Measurements from ENCODE around the gene PDE11A. TPM values are rescaled to one million over a fixed set of nuclear protein-coding genes. Genes with fewer than 3 reads are reported as not detected.

PDE11A gene
- total RNA-seq, 4 donors from 2014 or later: 0.85 to 2.3 (median 2.1) TPM; not detected in 1

- no peak overlapping the region for H3K4me3 ChIP-seq
- H3K9me3 ChIP-seq: no peaks in the 10 kb centered on the region
- H3K27ac ChIP-seq: no peak overlapping the region
- H3K36me3 ChIP-seq: no peaks in the 10 kb centered on the region
- no peaks in the 10 kb centered on the region for H3K4me1 ChIP-seq
- no peaks in the 10 kb centered on the region for H3K27me3 ChIP-seq
- TF ChIP-seq CTCF (IDR thresholded peaks at IDR 0.05) (no peak), POLR2A (IDR thresholded peaks at IDR 0.05) (no peak)
- DNase-seq: no peak
- intact Hi-C loops (cut with DNase I; ENCODE audit: low total_unique reads): no loop called here
These were observed 5.5 kb downstream of the PDE11A start for GRCh38 chr2:178066890-178067669.

- Histone ChIP-seq H3K4me3 (no peak overlapping the region), H3K9me3 (no peaks in the 10 kb centered on the region), H3K27ac (no peak overlapping the region), H3K36me3 (no peaks in the 10 kb centered on the region), H3K27me3 (no peaks in the 10 kb centered on the region), H3K4me1 (no peaks in the 10 kb centered on the region)
- intact Hi-C loops (cut with DNase I; ENCODE audit: low total_unique reads): no loop called here
- TF ChIP-seq POLR2A (IDR thresholded peaks at IDR 0.05) (no peak), CTCF (IDR thresholded peaks at IDR 0.05) (no peak)
- no peak for DNase-seq
These were observed 6.3 kb downstream of the PDE11A start for GRCh38 chr2:178066324-178066723.

- no peaks in the 10 kb centered on the region for H3K9me3 ChIP-seq
These were observed 12.9 kb downstream of the PDE11A start for GRCh38 chr2:178059681-178060080.

GRCh38 chr2:178059111-178059510 is 13.5 kb downstream of the PDE11A start:
- H3K4me3 ChIP-seq: no peak overlapping the region
- intact Hi-C loops (cut with DNase I; ENCODE audit: low total_unique reads): no loop called here
- H3K27me3 ChIP-seq: no peaks in the 10 kb centered on the region
- H3K9me3 ChIP-seq: no peaks in the 10 kb centered on the region
- no peaks in the 10 kb centered on the region for H3K4me1 ChIP-seq
- no peak for DNase-seq
- H3K36me3 ChIP-seq: no peaks in the 10 kb centered on the region
- H3K27ac ChIP-seq: no peak overlapping the region
- TF ChIP-seq CTCF (IDR thresholded peaks at IDR 0.05) (no peak), POLR2A (IDR thresholded peaks at IDR 0.05) (no peak)

More at GRCh38 chr2:178059681-178060080, 12.9 kb downstream of the PDE11A start:
- no peaks in the 10 kb centered on the region for H3K27me3 ChIP-seq
- H3K27ac ChIP-seq: no peak overlapping the region
- no peaks in the 10 kb centered on the region for H3K4me1 ChIP-seq
- no peaks in the 10 kb centered on the region for H3K36me3 ChIP-seq
- TF ChIP-seq CTCF (IDR thresholded peaks at IDR 0.05): no peak
- no peak for TF ChIP-seq POLR2A (IDR thresholded peaks at IDR 0.05)
- no peak for DNase-seq
- intact Hi-C loops (cut with DNase I; ENCODE audit: low total_unique reads): no loop called here
- H3K4me3 ChIP-seq: no peak overlapping the region

GRCh38 chr2:178057179-178057680 is 15.3 kb downstream of the PDE11A start:
- intact Hi-C loops (cut with DNase I; ENCODE audit: low total_unique reads): no loop called here
- H3K27ac ChIP-seq: no peak overlapping the region
- H3K36me3 ChIP-seq: no peaks in the 10 kb centered on the region
- no peaks in the 10 kb centered on the region for H3K9me3 ChIP-seq
- H3K4me3 ChIP-seq: no peak overlapping the region
- TF ChIP-seq CTCF (IDR thresholded peaks at IDR 0.05) (no peak), POLR2A (IDR thresholded peaks at IDR 0.05) (no peak)
- H3K27me3 ChIP-seq: no peaks in the 10 kb centered on the region
- no peaks in the 10 kb centered on the region for H3K4me1 ChIP-seq
- DNase-seq: no peak

Data from uterus (tissue), 4 donors.